Tibial nerve (tissue), 3 donors: ENCODE results near the gene FOXJ3.

Experiments used
- POLR2A ChIP-seq, 2 donors: fragments of 450-650 bp; IDR thresholded peaks; one replicate each; pipeline ENCODE4 v1.6.1; 2017; ENCODE audit warnings: antibody characterized with exemption in 2 of 2, mild to moderate bottlenecking in 2 of 2, moderate library complexity in 2 of 2
- TF ChIP-seq, protein P1 (sequence below), 5 experiments: fragments of 200-600 bp in 3 of 5; fragments of 450-650 bp in 2 of 5; sonication (generic) in 3 of 5; IDR thresholded peaks; one replicate each; pipeline ENCODE4 v1.5.1; 2016 to 2019; ENCODE audit warnings: antibody characterized with exemption in 5 of 5, mild to moderate bottlenecking in 3 of 5, moderate library complexity in 2 of 5

DNA sequence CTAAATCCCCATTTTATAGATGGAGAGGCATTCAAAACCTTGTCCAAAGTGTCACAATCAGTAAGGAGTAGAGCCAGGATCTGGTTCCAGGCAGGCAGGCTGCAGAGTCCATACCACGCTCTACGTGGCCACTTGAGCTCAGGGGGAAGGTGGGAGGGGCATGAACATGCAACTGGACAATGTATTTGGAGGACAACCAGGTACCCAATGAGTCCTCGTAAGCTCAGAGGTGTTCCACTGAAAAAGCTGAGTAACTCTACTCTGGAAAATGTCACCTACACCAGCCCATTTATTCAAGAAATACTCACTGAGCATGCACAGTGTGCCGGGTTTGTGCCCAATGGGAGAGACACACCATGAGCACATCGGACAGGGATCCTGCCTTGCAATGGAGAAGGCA is 193.1 kb downstream of the FOXJ3 start:
- TF ChIP-seq, protein P1, sequence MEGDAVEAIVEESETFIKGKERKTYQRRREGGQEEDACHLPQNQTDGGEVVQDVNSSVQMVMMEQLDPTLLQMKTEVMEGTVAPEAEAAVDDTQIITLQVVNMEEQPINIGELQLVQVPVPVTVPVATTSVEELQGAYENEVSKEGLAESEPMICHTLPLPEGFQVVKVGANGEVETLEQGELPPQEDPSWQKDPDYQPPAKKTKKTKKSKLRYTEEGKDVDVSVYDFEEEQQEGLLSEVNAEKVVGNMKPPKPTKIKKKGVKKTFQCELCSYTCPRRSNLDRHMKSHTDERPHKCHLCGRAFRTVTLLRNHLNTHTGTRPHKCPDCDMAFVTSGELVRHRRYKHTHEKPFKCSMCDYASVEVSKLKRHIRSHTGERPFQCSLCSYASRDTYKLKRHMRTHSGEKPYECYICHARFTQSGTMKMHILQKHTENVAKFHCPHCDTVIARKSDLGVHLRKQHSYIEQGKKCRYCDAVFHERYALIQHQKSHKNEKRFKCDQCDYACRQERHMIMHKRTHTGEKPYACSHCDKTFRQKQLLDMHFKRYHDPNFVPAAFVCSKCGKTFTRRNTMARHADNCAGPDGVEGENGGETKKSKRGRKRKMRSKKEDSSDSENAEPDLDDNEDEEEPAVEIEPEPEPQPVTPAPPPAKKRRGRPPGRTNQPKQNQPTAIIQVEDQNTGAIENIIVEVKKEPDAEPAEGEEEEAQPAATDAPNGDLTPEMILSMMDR (IDR thresholded peaks at IDR 0.05), result no peak
- TF ChIP-seq POLR2A (IDR thresholded peaks at IDR 0.05), result no peak
